Stomach (tissue), 9 donors: ENCODE measurements around the gene ADAMTSL4. TPM values are rescaled to one million over a fixed set of nuclear protein-coding genes. Genes with fewer than 3 reads are reported as not detected.

Source experiments
- DNase-seq, 2 donors: peaks; one replicate each; pipeline versions ENCODE4 v3.0.0 to v3.0.0-alpha.2; 2013 to 2019
- H3K27ac ChIP-seq, 5 donors: fragments of 200-600 bp in 4 of 5; sonication (generic) in 4 of 5; one replicate each; pipeline ENCODE4 v1.5.1; 2013 to 2019; ENCODE audit warnings: mild to moderate bottlenecking in 1 of 5, moderate library complexity in 1 of 5
- H3K27me3 ChIP-seq, 3 donors: fragments of 200-600 bp; sonication (generic); one replicate each; pipeline ENCODE4 v1.5.1; 2017 to 2019; ENCODE audit warnings: mixed run types in 1 of 3
- H3K36me3 ChIP-seq, 4 donors: fragments of 200-600 bp; sonication (generic); 1 replicate in 3 of 4; 2 replicates in 1 of 4; pipeline ENCODE4 v1.5.1; 2016 to 2019
- H3K4me1 ChIP-seq, 4 donors: fragments of 200-600 bp; sonication (generic); one replicate each; pipeline ENCODE4 v1.5.1; 2016 to 2019
- H3K4me3 ChIP-seq, 4 donors: fragments of 200-600 bp; sonication (generic) in 3 of 4; one replicate each; pipeline ENCODE4 v1.5.1; 2016 to 2019; ENCODE audit warnings: mild to moderate bottlenecking in 1 of 4
- H3K9me3 ChIP-seq, 4 donors: fragments of 200-600 bp; sonication (generic); one replicate each; pipeline ENCODE4 v1.5.1; 2016 to 2019
- EP300 ChIP-seq: sonication (generic); formaldehyde crosslinking; IDR thresholded peaks from one replicate; pipeline ENCODE4 v1.6.1; 2017; ENCODE audit warnings: antibody characterized with exemption
- POLR2A ChIP-seq, 4 donors: fragments of 450-650 bp; IDR thresholded peaks; one replicate each; pipeline ENCODE4 v1.6.1; 2016; ENCODE audit warnings: antibody characterized with exemption in 4 of 4, control low read depth in 2 of 4, mild to moderate bottlenecking in 1 of 4, moderate library complexity in 1 of 4
- POLR2AphosphoS5 ChIP-seq, 3 donors: sonication (generic); formaldehyde crosslinking; IDR thresholded peaks; one replicate each; pipeline ENCODE4 v1.6.1; 2016; ENCODE audit warnings: antibody characterized with exemption in 3 of 3
- WGBS, 5 donors: extraction: QIAGEN DNeasy Blood & Tissue Kit in 3 of 5; methylation state at CpG; one replicate each; pipeline versions ENCODE4 v1.1.5 to v1.1.7; 2013 to 2018; 5-methylcytosine and 5-hydroxymethylcytosine counted together
- intact Hi-C: fragments of 100-400 bp; cut with DNase I; formaldehyde crosslinking; loops from one replicate; pipeline ENCODE4 v1.15.1; 2023; ENCODE audit warnings: low total_unique reads
- polyA plus RNA-seq, 3 donors: library from polyadenylated mRNA; stranded (reverse); fragments of 200-250 nt; gene quantifications; one replicate each; pipeline ENCODE4 v1.2.3, GENCODE V29; 2013
- total RNA-seq, 5 donors: library from RNA; depleted of rRNA; stranded (reverse); fragments of >200 nt; gene quantifications; one replicate each; pipeline versions ENCODE4 v1.1.0 to v1.2.3, GENCODE V29; 2014 to 2016
- TF ChIP-seq, protein P1 (sequence below), 7 experiments: fragments of 450-650 bp in 4 of 7; fragments of 200-600 bp in 3 of 7; sonication (generic) in 3 of 7; IDR thresholded peaks; one replicate each; pipeline ENCODE4 v1.5.1; 2016 to 2019; ENCODE audit warnings: antibody characterized with exemption in 7 of 7, control low read depth in 2 of 7, mild to moderate bottlenecking in 1 of 7
- donor health status: healthy with polysubstance abuse.
- donor health status: Bipolar disorder and iron deficiency.
- donor health status: healthy.

Gene ADAMTSL4
- total and polyA plus RNA-seq, 8 donors = 4.9 to 54.2 (median 10.2) TPM

- no peaks in the 10 kb centered on the region for H3K27me3 ChIP-seq
- intact Hi-C loops = loop anchor here (10.0 kb wide), 1 partner anchor 74 kb away; the partner anchor contains the start of gene ENSA
- peaks cover 0 to 27% (median 13%) of the 10 kb centered on the region in 4 donors for H3K36me3 ChIP-seq
- WGBS, 5 donors = 53 to 70% (median 64%) methylated on average over 11 of the region's 11 CpGs
- peak in 1 of 2 donors; percentile 46 for DNase-seq
- H3K9me3 ChIP-seq = no peaks in the 10 kb centered on the region
- H3K27ac ChIP-seq = peak overlapping the region; percentile 11 to 93 (median 85)
- peaks cover 38 to 68% (median 55%) of the 10 kb centered on the region in 4 donors for H3K4me1 ChIP-seq
- no peak for TF ChIP-seq POLR2AphosphoS5 (IDR thresholded peaks at IDR 0.05)
- H3K4me3 ChIP-seq = peak overlapping the region in 1 of 4 donors; percentile 53
These were observed 2.0 kb downstream of the ADAMTSL4 start for GRCh38 chr1:150551051-150551783.

- peaks cover 38 to 74% (median 57%) of the 10 kb centered on the region in 4 donors for H3K4me1 ChIP-seq
- H3K4me3 ChIP-seq = no peak overlapping the region
- H3K27me3 ChIP-seq = no peaks in the 10 kb centered on the region
- H3K36me3 ChIP-seq = peaks cover 0 to 32% (median 19%) of the 10 kb centered on the region in 4 donors
- no peak for DNase-seq
- intact Hi-C loops = loop anchor here (10.0 kb wide), 1 partner anchor 73 kb away; the partner anchor contains the start of gene ENSA
- no peaks in the 10 kb centered on the region for H3K9me3 ChIP-seq
- TF ChIP-seq, protein P1, sequence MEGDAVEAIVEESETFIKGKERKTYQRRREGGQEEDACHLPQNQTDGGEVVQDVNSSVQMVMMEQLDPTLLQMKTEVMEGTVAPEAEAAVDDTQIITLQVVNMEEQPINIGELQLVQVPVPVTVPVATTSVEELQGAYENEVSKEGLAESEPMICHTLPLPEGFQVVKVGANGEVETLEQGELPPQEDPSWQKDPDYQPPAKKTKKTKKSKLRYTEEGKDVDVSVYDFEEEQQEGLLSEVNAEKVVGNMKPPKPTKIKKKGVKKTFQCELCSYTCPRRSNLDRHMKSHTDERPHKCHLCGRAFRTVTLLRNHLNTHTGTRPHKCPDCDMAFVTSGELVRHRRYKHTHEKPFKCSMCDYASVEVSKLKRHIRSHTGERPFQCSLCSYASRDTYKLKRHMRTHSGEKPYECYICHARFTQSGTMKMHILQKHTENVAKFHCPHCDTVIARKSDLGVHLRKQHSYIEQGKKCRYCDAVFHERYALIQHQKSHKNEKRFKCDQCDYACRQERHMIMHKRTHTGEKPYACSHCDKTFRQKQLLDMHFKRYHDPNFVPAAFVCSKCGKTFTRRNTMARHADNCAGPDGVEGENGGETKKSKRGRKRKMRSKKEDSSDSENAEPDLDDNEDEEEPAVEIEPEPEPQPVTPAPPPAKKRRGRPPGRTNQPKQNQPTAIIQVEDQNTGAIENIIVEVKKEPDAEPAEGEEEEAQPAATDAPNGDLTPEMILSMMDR (IDR thresholded peaks at IDR 0.05) = no peak
- TF ChIP-seq POLR2AphosphoS5 (IDR thresholded peaks at IDR 0.05) (no peak), EP300 (no peak)
- H3K27ac ChIP-seq = peak overlapping the region; percentile 11 to 93 (median 85)
- WGBS, 5 donors = 8 to 50% (median 36%) methylated on average over 1 of the region's 1 CpG
These were observed 2.5 kb downstream of the ADAMTSL4 start for GRCh38 chr1:150551784-150552127.

- DNase-seq = peak; percentile 65 to 91
- WGBS, 5 donors = 37 to 39% (median 38%) methylated on average over 11 to 13 of the region's 13 CpGs
- peak overlapping the region; percentile 57 to 93 (median 85) for H3K27ac ChIP-seq
- H3K27me3 ChIP-seq = no peaks in the 10 kb centered on the region
- H3K4me3 ChIP-seq = peak overlapping the region in 1 of 4 donors; percentile 10
- intact Hi-C loops = loop anchor here (10.0 kb wide), 1 partner anchor 72 kb away; the partner anchor contains the start of gene ENSA
- H3K9me3 ChIP-seq = no peaks in the 10 kb centered on the region
- peaks cover 0 to 38% (median 24%) of the 10 kb centered on the region in 4 donors for H3K36me3 ChIP-seq
- peaks cover 38 to 75% (median 60%) of the 10 kb centered on the region in 4 donors for H3K4me1 ChIP-seq
- TF ChIP-seq EP300 = peak; percentile 46
- no peak for TF ChIP-seq POLR2A (IDR thresholded peaks at IDR 0.05)
- TF ChIP-seq, protein P1 (IDR thresholded peaks at IDR 0.05) = no peak
- TF ChIP-seq POLR2AphosphoS5 (IDR thresholded peaks at IDR 0.05) = peak; percentile 11 to 76 (median 57)
These were observed 3.1 kb downstream of the ADAMTSL4 start for GRCh38 chr1:150552128-150552910.

DNA sequence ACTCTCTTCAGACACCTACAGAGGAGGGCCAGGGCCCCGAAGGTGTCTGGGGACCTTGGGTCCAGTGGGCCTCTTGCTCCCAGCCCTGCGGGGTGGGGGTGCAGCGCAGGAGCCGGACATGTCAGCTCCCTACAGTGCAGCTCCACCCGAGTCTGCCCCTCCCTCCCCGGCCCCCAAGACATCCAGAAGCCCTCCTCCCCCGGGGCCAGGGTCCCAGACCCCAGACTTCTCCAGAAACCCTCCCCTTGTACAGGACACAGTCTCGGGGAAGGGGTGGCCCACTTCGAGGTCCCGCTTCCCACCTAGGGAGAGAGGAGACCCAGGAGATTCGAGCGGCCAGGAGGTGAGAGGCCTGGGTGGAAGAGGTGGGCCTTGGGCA lies 3.7 kb downstream of the ADAMTSL4 start:
- Histone ChIP-seq H3K36me3 (peaks cover 0 to 44% (median 30%) of the 10 kb centered on the region in 4 donors), H3K4me1 (peaks cover 38 to 80% (median 59%) of the 10 kb centered on the region in 4 donors), H3K27ac (peak overlapping the region; percentile 57 to 93 (median 85)), H3K27me3 (no peaks in the 10 kb centered on the region), H3K9me3 (no peaks in the 10 kb centered on the region), H3K4me3 (peak overlapping the region in 1 of 4 donors; percentile 10)
- DNase-seq = peak in 1 of 2 donors; percentile 18
- 76 to 94% (median 83%) methylated on average over 8 to 12 of the region's 12 CpGs for WGBS, 5 donors
- TF ChIP-seq, protein P1 (IDR thresholded peaks at IDR 0.05) = no peak
- no peak for TF ChIP-seq POLR2A (IDR thresholded peaks at IDR 0.05)
- no peak for TF ChIP-seq EP300
- no peak for TF ChIP-seq POLR2AphosphoS5 (IDR thresholded peaks at IDR 0.05)
- intact Hi-C loops = loop anchor here (10.0 kb wide), 1 partner anchor 72 kb away; the partner anchor contains the start of gene ENSA
